IPS-18a (cell line): ENCODE results near the gene CDH2.

Source experiments
- H3K27ac ChIP-seq: one replicate; pipeline ENCODE4 v1.5.1; 2013; ENCODE audit warnings: low read length
- H3K27me3 ChIP-seq: one replicate; pipeline ENCODE4 v1.6.1; 2013; ENCODE audit warnings: mild to moderate bottlenecking, low read length; ENCODE audit not compliant: control insufficient read depth, insufficient read depth
- H3K36me3 ChIP-seq: one replicate; pipeline ENCODE4 v1.6.1; 2013; ENCODE audit warnings: low read depth, low read length; ENCODE audit not compliant: control insufficient read depth
- H3K4me1 ChIP-seq: one replicate; pipeline ENCODE4 v1.6.1; 2013; ENCODE audit warnings: low read depth, low read length; ENCODE audit not compliant: control insufficient read depth
- H3K4me3 ChIP-seq: one replicate; pipeline ENCODE4 v1.5.1; 2013; ENCODE audit warnings: low read length
- H3K9ac ChIP-seq: one replicate; pipeline ENCODE4 v1.6.1; 2013; ENCODE audit warnings: mild to moderate bottlenecking, low read length, moderate library complexity
- H3K9me3 ChIP-seq: one replicate; pipeline ENCODE4 v1.6.1; 2013; ENCODE audit warnings: low read depth, low read length; ENCODE audit not compliant: control insufficient read depth

The CDH2 gene

GRCh38 chr18:28036488-28036887 is 140.4 kb downstream of the CDH2 start:
- Histone ChIP-seq H3K36me3 (no peaks in the 10 kb centered on the region), H3K27me3 (no peaks in the 10 kb centered on the region), H3K4me1 (peaks cover 27% of the 10 kb centered on the region), H3K4me3 (no peak overlapping the region), H3K9me3 (no peaks in the 10 kb centered on the region), H3K27ac (no peak overlapping the region), H3K9ac (no peak overlapping the region)

DNA sequence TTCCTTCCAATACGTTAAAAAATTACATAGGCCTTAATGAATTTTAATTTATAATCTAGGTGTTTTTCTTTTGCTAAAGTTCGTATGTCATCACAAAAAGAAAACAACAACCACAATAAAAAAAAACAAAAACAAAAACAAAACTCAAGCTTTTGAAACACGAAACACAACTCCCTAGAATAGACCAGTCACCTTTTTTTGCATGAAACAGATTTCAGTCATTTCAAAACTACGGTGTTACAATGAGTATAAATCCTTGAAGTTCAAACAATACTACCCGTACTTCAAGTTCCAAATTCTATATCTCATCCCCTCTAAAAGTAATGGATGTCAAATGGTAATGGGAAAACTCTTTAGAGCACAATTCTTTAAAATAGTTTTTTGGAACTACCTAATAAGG is 142.4 kb downstream of the CDH2 start:
- H3K4me1 ChIP-seq, result peaks cover 27% of the 10 kb centered on the region
- H3K4me3 ChIP-seq, result no peak overlapping the region
- H3K9me3 ChIP-seq, result no peaks in the 10 kb centered on the region
- H3K27ac ChIP-seq, result no peak overlapping the region
- no peak overlapping the region for H3K9ac ChIP-seq
- H3K27me3 ChIP-seq, result no peaks in the 10 kb centered on the region
- no peaks in the 10 kb centered on the region for H3K36me3 ChIP-seq

DNA sequence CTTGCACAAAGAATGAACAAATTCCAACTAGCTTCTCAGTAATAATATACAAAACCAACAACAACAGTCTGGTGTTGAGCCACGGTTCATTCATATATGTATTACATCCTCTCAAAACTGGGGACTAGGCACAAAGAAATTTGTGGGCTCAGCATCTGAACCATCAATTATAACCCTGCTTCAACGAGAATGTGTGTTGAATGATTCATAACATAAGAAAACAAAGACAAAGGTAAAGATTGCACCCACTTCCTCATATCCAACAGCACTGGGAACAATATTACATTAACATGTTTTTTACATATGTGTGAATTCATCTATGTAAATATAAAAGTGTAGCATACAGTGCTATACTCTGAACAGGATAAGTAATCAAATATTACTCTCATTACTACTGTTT is 144.8 kb downstream of the CDH2 start:
- no peak overlapping the region for H3K4me3 ChIP-seq
- H3K9me3 ChIP-seq, result no peaks in the 10 kb centered on the region
- H3K36me3 ChIP-seq, result no peaks in the 10 kb centered on the region
- H3K9ac ChIP-seq, result no peak overlapping the region
- no peak overlapping the region for H3K27ac ChIP-seq
- peaks cover 26% of the 10 kb centered on the region for H3K4me1 ChIP-seq
- no peaks in the 10 kb centered on the region for H3K27me3 ChIP-seq

GRCh38 chr18:28030458-28030857 is 146.5 kb downstream of the CDH2 start:
- H3K4me1 ChIP-seq, result peaks cover 9% of the 10 kb centered on the region
- no peak overlapping the region for H3K27ac ChIP-seq
- no peak overlapping the region for H3K9ac ChIP-seq
- H3K4me3 ChIP-seq, result no peak overlapping the region
- no peaks in the 10 kb centered on the region for H3K27me3 ChIP-seq
- H3K9me3 ChIP-seq, result no peaks in the 10 kb centered on the region
- H3K36me3 ChIP-seq, result no peaks in the 10 kb centered on the region

DNA sequence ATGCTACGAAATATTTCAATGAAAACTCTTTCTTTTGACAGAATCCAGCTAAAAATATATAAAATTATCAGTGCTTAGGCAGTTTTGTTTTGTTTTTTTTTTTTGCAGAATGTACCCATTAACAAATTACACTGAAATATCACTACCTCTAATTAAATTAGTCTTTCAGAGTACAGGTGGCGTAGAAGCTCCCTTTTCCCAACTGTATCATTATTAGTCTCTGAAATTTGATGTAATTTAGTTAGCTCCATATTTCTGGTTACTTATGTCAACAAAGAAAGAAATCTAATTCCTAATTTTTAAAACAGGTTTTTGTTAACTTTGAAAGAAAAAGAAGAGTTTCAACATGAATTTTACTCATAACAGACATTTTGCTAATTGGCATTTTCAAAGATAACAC is 149.2 kb downstream of the CDH2 start:
- H3K4me1 ChIP-seq, result no peaks in the 10 kb centered on the region
- no peak overlapping the region for H3K9ac ChIP-seq
- H3K4me3 ChIP-seq, result no peak overlapping the region
- H3K27ac ChIP-seq, result no peak overlapping the region
- no peaks in the 10 kb centered on the region for H3K36me3 ChIP-seq
- H3K9me3 ChIP-seq, result no peaks in the 10 kb centered on the region
- no peaks in the 10 kb centered on the region for H3K27me3 ChIP-seq

- Histone ChIP-seq H3K36me3 (no peaks in the 10 kb centered on the region), H3K4me1 (no peaks in the 10 kb centered on the region), H3K9ac (no peak overlapping the region), H3K27me3 (no peaks in the 10 kb centered on the region), H3K27ac (no peak overlapping the region), H3K9me3 (no peaks in the 10 kb centered on the region), H3K4me3 (no peak overlapping the region)
Observed at GRCh38 chr18:28019425-28020108, 157.4 kb downstream of the CDH2 start.

DNA sequence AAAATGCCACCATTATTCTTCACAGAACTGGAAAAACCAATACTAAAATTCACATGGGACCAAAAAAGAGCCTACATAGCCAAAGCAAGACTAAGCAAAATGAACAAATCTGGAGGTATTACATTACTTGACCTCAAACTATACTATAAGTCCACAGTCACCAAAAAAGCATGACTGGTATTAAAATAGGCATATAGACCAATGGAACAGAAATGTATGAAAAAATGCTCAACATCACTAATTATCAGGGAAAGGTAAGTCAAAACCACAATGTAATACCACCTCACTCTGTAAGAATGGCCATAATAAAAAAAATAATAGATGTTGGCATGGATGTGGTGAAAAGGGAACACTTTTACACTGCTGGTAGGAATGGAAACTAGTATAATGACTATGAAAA is 158.6 kb downstream of the CDH2 start:
- H3K4me1 ChIP-seq, result no peaks in the 10 kb centered on the region
- H3K36me3 ChIP-seq, result no peaks in the 10 kb centered on the region
- no peaks in the 10 kb centered on the region for H3K9me3 ChIP-seq
- no peaks in the 10 kb centered on the region for H3K27me3 ChIP-seq
- H3K27ac ChIP-seq, result no peak overlapping the region
- no peak overlapping the region for H3K9ac ChIP-seq
- no peak overlapping the region for H3K4me3 ChIP-seq

DNA sequence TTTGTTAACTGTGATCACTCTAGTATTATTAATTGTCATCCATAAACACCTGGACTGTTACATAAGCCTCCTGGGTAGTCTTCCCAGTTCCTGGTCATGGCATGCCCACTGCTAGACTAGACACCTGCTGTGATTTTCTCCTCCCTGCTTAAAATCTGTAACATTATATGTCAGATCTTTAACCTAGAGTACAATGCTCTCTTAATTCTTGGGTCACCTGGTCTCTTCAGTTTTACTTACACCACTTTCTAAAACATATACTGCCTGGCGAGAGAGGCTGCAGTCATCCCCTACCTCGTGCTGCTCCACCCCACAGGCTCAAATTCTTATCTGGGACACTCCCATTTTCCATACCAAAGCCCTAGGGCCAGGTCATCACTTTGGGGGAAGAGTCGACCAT is 161.3 kb downstream of the CDH2 start:
- Histone ChIP-seq H3K36me3 (no peaks in the 10 kb centered on the region), H3K9ac (no peak overlapping the region), H3K27ac (no peak overlapping the region), H3K27me3 (no peaks in the 10 kb centered on the region), H3K9me3 (no peaks in the 10 kb centered on the region), H3K4me3 (no peak overlapping the region), H3K4me1 (peaks cover 8% of the 10 kb centered on the region)

- Histone ChIP-seq H3K4me3 (no peak overlapping the region), H3K9ac (no peak overlapping the region), H3K9me3 (no peaks in the 10 kb centered on the region), H3K4me1 (peaks cover 8% of the 10 kb centered on the region), H3K27me3 (no peaks in the 10 kb centered on the region), H3K27ac (no peak overlapping the region), H3K36me3 (no peaks in the 10 kb centered on the region)
Observed at GRCh38 chr18:28013066-28013465, 163.9 kb downstream of the CDH2 start.

GRCh38 chr18:28012336-28012735 is 164.6 kb downstream of the CDH2 start:
- Histone ChIP-seq H3K4me1 (peaks cover 8% of the 10 kb centered on the region), H3K27me3 (no peaks in the 10 kb centered on the region), H3K9ac (no peak overlapping the region), H3K27ac (no peak overlapping the region), H3K4me3 (no peak overlapping the region), H3K9me3 (no peaks in the 10 kb centered on the region), H3K36me3 (no peaks in the 10 kb centered on the region)

DNA sequence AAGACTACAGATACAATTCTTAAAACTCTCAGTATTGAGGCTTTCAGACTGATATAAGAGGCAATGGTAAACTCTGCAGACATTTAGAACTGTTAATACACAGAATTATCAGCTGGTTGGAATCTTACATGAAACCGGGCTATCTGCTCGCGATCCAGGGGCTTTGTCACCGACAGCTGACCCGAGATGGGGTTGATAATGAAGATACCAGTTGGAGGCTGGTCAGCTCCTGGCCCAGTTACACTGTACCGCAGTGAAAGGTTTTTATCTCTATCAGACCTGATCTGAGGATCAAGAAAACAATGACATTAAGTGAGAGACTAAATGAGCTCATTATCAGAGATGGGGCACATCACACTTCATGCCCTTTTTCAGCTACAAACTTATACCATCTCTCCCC is 167.3 kb downstream of the CDH2 start:
- H3K9ac ChIP-seq, result no peak overlapping the region
- no peaks in the 10 kb centered on the region for H3K9me3 ChIP-seq
- H3K27ac ChIP-seq, result no peak overlapping the region
- no peaks in the 10 kb centered on the region for H3K27me3 ChIP-seq
- no peaks in the 10 kb centered on the region for H3K36me3 ChIP-seq
- H3K4me1 ChIP-seq, result peaks cover 8% of the 10 kb centered on the region
- H3K4me3 ChIP-seq, result no peak overlapping the region

GRCh38 chr18:28007841-28008240 is 169.1 kb downstream of the CDH2 start:
- Histone ChIP-seq H3K4me3 (no peak overlapping the region), H3K9me3 (no peaks in the 10 kb centered on the region), H3K27me3 (no peaks in the 10 kb centered on the region), H3K4me1 (peaks cover 8% of the 10 kb centered on the region), H3K9ac (no peak overlapping the region), H3K36me3 (no peaks in the 10 kb centered on the region), H3K27ac (no peak overlapping the region)
